GM19328 (cell line): Measurements from ENCODE around the gene ZNRF3.
"Not testable (repeated sequence)": the region's sequence is repeated elsewhere in the genome, so short reads cannot be mapped to it uniquely, and the experiment has no call there.

Source experiments
- ATAC-seq: cut with Tn5 transposase; IDR thresholded peaks from one replicate; pipeline ENCODE4 v1.9.1; 2021; ENCODE audit warnings: mild to moderate bottlenecking, moderate library complexity; ENCODE audit not compliant: unreplicated experiment

Gene ZNRF3

GRCh38 chr22:28883917-28884746 lies 760 bp downstream of the ZNRF3 start:
- ATAC-seq, result no peak

- ATAC-seq, result no peak
Observed at GRCh38 chr22:28884747-28885350, 1.5 kb downstream of the ZNRF3 start.

GRCh38 chr22:28885939-28886338 lies 2.6 kb downstream of the ZNRF3 start:
- no peak for ATAC-seq

- ATAC-seq, result not testable (repeated sequence)
Observed at GRCh38 chr22:28886679-28887078, 3.3 kb downstream of the ZNRF3 start.

- ATAC-seq, result no peak
Observed at GRCh38 chr22:28887725-28888459, 4.5 kb downstream of the ZNRF3 start.

GRCh38 chr22:28889478-28890024 lies 6.2 kb downstream of the ZNRF3 start:
- ATAC-seq, result no peak

- no peak for ATAC-seq
Observed at GRCh38 chr22:28891156-28891733, 7.9 kb downstream of the ZNRF3 start.

GRCh38 chr22:28892175-28892731 lies 8.9 kb downstream of the ZNRF3 start:
- ATAC-seq, result no peak

GRCh38 chr22:28893810-28894209 lies 10.4 kb downstream of the ZNRF3 start:
- no peak for ATAC-seq

- no peak for ATAC-seq
Observed at GRCh38 chr22:28894334-28894733, 11.0 kb downstream of the ZNRF3 start.

- no peak for ATAC-seq
Observed at GRCh38 chr22:28894807-28895206, 11.4 kb downstream of the ZNRF3 start.

GRCh38 chr22:28896611-28897010 lies 13.2 kb downstream of the ZNRF3 start:
- ATAC-seq, result no peak

- no peak for ATAC-seq
Observed at GRCh38 chr22:28898233-28898629, 14.9 kb downstream of the ZNRF3 start.

- ATAC-seq, result no peak
Observed at GRCh38 chr22:28899199-28899853, 16.0 kb downstream of the ZNRF3 start.

- no peak for ATAC-seq
Observed at GRCh38 chr22:28900379-28900925, 17.1 kb downstream of the ZNRF3 start.

GRCh38 chr22:28902490-28902889 lies 19.1 kb downstream of the ZNRF3 start:
- ATAC-seq, result no peak

- no peak for ATAC-seq
Observed at GRCh38 chr22:28903080-28903479, 19.7 kb downstream of the ZNRF3 start.

GRCh38 chr22:28903729-28904128 lies 20.4 kb downstream of the ZNRF3 start:
- ATAC-seq, result no peak

GRCh38 chr22:28904211-28904896 lies 21.0 kb downstream of the ZNRF3 start:
- ATAC-seq, result no peak
